Measurements from ENCODE around the gene FAM20C.
"Not testable (repeated sequence)": the region's sequence is repeated elsewhere in the genome, so short reads cannot be mapped to it uniquely, and the experiment has no call there.

Gene FAM20C

DNA sequence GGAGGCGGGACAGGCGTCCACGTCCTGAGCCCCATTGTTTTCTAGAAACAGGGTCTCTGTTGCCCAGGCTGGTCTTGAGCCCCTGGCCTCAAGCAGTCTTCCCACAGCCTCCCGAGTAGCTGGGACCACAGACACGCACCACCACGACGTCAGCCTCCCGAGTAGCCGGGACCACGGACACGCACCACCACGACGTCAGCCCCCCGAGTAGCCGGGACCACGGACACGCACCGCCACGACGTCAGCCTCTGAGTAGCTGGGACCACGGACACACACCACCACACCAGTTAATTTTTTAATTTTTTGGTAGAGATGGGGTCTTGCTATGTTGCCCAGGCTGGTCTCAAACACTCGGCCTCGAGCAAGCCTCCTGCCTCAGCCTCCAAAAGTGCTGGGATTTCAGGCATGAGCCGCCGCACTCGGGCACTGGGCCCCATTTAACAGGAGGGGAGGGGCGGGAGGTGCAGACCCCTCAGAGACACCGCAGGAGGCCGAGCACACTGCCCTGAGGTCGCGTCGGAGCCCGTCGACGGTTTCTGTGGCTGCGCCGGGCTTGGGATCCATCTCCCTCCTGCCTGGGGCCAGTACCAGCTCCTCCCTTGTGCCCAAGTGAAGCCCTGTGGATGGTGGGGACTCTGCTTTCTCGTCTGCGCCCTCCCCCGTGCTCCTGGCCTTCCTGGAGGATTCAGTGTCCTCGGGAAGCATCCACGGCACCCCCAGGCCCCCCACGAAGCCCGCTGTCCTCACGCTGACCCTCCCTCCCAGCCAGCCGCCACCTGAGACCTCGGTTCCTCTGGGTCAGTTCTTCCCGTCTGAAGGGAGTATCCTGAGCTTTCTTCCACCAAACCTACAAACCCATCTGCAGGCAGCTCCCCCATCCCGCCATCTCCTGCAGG is 13.0 kb downstream of the FAM20C start:
- no peak for DNase-seq (ENCODE audit: low read depth, low spot score)
- H3K4me3 ChIP-seq (ENCODE audit: low read depth, low read length): no peak overlapping the region
- TF ChIP-seq CTCF (IDR thresholded peaks at IDR 0.05; ENCODE audit: low read depth, low read length): no peak
- in situ Hi-C loops (cut with HindIII; ENCODE audit: low sequenced_read_pairs): no loop called here

DNA sequence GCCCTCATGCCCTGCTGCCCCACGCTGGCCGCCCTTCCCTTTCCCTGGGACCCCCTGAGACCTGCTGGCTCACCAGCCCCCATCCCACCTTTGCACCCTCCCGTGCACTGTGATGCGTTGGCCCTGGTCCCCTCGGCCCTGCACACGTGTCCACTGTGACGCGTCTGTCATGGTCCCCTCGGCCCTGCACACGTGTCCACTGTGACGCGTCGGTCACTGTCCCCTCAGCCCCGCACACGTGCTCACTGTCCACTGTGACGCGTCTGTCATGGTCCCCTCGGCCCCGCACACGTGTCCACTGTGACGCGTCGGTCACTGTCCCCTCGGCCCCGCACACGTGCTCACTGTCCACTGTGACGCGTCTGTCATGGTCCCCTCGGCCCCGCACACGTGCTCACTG is 14.0 kb downstream of the FAM20C start:
- DNase-seq (ENCODE audit: low read depth, low spot score); H3K4me3 ChIP-seq (ENCODE audit: low read depth, low read length); in situ Hi-C loops (cut with HindIII; ENCODE audit: low sequenced_read_pairs): not testable (repeated sequence)

DNA sequence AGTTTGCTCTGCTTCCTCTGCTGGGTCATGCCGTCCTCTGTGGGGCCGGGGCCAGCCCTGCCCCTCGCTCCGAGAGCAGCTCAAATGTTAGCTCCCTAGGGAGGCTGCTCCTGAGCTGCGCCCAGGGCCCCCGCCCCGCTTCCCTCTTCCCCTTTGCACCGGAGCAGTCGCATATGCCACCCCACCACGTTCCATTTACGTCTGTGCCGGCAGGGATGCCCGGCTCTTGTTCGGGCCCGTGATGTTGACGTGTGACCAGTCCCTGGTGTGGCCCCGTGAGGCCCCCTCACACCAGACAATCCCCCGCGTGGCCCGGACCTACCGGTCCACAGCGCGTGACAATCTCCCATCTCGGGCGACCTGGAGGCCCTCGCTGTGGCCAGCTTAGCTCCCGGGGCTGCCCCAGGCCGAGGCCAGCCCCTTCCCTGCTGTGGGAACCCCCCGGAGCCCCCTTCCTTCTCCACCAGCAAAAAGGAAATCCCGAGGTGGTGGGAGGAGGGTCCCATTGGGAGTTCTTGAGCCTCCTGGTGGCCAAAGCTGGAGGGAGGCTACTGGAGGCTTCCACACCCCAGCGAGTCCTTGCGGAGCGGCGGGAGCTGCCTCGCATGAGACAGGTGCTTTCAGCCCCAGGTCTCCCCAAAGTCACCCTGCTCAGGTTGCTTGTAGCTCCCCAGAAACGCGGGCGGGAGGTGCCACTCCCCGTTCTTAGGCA is 15.2 kb downstream of the FAM20C start:
- peak; percentile 42 for TF ChIP-seq CTCF (IDR thresholded peaks at IDR 0.05; ENCODE audit: low read depth, low read length)
- in situ Hi-C loops (cut with HindIII; ENCODE audit: low sequenced_read_pairs): no loop called here
- no peak overlapping the region for H3K4me3 ChIP-seq (ENCODE audit: low read depth, low read length)
- DNase-seq (ENCODE audit: low read depth, low spot score): no peak

DNA sequence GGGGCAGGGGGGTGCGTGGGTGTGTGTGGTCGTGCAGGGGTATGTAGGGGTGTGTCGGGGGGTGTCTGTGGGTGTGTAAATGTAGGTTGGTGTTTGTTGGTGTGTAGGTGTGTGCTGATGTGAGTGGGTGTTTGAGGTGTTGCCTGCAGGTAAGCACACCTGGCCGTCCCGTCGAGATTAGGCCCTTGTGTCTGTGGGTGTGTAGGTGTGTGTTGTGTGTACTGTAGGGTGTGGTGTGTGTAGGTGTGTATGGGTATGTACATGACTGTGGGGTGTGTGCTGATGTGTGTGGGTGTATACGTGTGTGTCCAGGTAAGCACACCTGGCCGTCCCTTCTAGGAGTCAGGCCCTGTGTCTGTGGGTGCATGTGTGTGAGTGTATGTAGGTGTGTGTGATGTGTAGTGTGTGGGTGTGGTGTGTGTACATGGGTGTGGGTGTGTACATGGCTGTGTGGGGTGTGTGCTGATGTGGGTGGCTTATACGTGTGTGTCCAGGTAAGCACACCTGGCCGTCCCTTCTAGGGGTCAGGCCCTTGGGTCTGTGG is 15.8 kb downstream of the FAM20C start:
- in situ Hi-C loops (cut with HindIII; ENCODE audit: low sequenced_read_pairs): no loop called here
- no peak for DNase-seq (ENCODE audit: low read depth, low spot score)
- no peak overlapping the region for H3K4me3 ChIP-seq (ENCODE audit: low read depth, low read length)
- no peak for TF ChIP-seq CTCF (IDR thresholded peaks at IDR 0.05; ENCODE audit: low read depth, low read length)

DNA sequence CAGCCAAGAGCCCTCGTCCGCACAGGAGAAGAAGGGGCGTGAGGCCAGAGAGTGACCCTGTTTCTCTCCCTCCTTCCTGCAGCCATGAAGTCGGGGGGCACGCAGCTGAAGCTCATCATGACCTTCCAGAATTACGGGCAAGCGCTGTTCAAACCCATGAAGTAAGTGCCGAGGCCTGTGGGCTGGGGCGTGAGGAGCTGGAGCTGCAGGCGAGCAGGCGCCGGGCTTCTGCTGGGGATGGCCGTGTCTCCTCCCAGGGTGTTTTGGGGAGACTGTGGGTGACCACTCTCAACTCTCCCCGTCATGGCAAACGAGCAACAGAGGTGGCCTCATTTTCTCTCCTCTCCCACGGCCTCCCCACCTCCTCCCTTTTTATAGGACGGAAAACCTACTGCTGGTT is 16.4 kb downstream of the FAM20C start:
- no peak for DNase-seq (ENCODE audit: low read depth, low spot score)
- in situ Hi-C loops (cut with HindIII; ENCODE audit: low sequenced_read_pairs): no loop called here
- TF ChIP-seq CTCF (IDR thresholded peaks at IDR 0.05; ENCODE audit: low read depth, low read length): no peak
- no peak overlapping the region for H3K4me3 ChIP-seq (ENCODE audit: low read depth, low read length)

DNA sequence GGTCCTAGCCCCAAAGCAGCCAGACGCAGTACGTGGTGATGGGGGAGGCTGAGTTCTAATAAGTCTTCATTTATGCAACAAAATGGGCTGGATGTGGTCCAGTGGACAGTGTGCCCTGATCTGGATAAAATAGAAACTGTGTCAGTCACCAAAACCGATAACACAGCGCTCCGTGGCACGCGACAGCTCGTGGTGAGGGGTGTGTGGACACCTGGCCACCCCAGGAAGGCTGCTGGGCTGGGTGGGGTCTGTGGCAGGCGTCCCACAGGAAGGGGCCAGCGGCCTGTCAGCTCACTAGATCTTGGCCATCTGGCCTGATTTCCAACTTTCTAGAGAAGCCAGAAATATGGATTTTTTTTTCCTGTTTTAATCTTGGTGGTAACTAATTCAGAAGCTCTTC is 17.0 kb downstream of the FAM20C start:
- no peak for DNase-seq (ENCODE audit: low read depth, low spot score)
- TF ChIP-seq CTCF (IDR thresholded peaks at IDR 0.05; ENCODE audit: low read depth, low read length): no peak
- in situ Hi-C loops (cut with HindIII; ENCODE audit: low sequenced_read_pairs): no loop called here
- H3K4me3 ChIP-seq (ENCODE audit: low read depth, low read length): no peak overlapping the region

DNA sequence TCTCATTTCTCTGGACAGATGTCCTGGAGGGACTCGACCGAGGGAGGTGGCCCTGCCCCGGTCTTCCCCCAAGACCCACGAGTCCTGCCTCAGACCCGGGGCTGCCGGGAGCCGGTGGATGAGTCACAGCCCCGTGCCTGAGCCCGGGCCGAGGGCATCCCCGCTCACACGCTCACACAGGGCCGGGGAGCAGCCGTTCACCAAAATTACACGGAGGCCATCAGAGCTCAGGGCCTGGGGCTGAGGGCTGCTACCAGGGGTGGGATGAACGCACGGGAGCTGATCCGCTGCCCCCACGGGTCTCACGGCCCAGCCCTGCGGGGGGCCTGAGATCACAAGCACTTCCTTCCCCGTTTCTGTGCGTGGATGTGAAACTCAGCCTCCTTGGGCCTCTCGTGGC is 17.5 kb downstream of the FAM20C start:
- in situ Hi-C loops (cut with HindIII; ENCODE audit: low sequenced_read_pairs): no loop called here
- DNase-seq (ENCODE audit: low read depth, low spot score): no peak
- TF ChIP-seq CTCF (IDR thresholded peaks at IDR 0.05; ENCODE audit: low read depth, low read length): no peak
- no peak overlapping the region for H3K4me3 ChIP-seq (ENCODE audit: low read depth, low read length)
